Measurements from ENCODE around the gene CD33. TPM values are rescaled to one million over a fixed set of nuclear protein-coding genes. Genes with fewer than 3 reads are reported as not detected.

CD33 gene
- polyA plus RNA-seq, 1 donor from 2014 or later: not detected

DNA sequence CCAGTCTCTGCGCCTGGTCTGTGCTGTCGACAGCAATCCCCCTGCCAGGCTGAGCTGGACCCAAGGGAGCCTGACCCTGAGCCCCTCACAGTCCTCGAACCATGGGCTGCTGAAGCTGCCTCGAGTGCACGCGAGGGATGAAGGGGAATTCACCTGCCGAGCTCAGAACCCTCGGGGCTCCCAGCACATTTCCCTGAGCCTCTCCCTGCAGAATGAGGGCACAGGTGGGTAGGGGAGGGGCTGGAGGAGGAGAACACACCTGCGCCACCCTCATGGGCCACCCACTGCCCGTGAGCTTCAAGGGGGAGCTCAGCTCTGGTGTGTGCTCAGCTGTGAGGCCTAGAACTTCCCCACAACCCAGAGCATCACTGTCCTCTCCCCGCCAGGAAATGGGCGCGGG, 38.6 kb upstream of the CD33 start:
- H4K20me1 ChIP-seq (ENCODE audit: insufficient read depth): no peaks in the 10 kb centered on the region
- TF ChIP-seq MXI1 (conservative IDR thresholded peaks at IDR 0.05; ENCODE audit: poor library complexity, severe bottlenecking) (no peak), SMC3 (conservative IDR thresholded peaks at IDR 0.05; ENCODE audit: poor library complexity) (no peak), EP300 (conservative IDR thresholded peaks at IDR 0.05; ENCODE audit: poor library complexity, severe bottlenecking) (no peak), TAF1 (IDR thresholded peaks at IDR 0.05; ENCODE audit: low read depth) (no peak), POLR2AphosphoS5 (IDR thresholded peaks at IDR 0.05) (no peak), RAD21 (conservative IDR thresholded peaks at IDR 0.05) (no peak), EZH2 (IDR thresholded peaks at IDR 0.05; ENCODE audit: borderline replicate concordance, insufficient read depth, low read length, poor library complexity, severe bottlenecking) (no peak)
- TF ChIP-seq, protein P1, sequence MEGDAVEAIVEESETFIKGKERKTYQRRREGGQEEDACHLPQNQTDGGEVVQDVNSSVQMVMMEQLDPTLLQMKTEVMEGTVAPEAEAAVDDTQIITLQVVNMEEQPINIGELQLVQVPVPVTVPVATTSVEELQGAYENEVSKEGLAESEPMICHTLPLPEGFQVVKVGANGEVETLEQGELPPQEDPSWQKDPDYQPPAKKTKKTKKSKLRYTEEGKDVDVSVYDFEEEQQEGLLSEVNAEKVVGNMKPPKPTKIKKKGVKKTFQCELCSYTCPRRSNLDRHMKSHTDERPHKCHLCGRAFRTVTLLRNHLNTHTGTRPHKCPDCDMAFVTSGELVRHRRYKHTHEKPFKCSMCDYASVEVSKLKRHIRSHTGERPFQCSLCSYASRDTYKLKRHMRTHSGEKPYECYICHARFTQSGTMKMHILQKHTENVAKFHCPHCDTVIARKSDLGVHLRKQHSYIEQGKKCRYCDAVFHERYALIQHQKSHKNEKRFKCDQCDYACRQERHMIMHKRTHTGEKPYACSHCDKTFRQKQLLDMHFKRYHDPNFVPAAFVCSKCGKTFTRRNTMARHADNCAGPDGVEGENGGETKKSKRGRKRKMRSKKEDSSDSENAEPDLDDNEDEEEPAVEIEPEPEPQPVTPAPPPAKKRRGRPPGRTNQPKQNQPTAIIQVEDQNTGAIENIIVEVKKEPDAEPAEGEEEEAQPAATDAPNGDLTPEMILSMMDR (IDR thresholded peaks at IDR 0.05; ENCODE audit: poor library complexity, severe bottlenecking): no peak
- TF ChIP-seq, protein P2, sequence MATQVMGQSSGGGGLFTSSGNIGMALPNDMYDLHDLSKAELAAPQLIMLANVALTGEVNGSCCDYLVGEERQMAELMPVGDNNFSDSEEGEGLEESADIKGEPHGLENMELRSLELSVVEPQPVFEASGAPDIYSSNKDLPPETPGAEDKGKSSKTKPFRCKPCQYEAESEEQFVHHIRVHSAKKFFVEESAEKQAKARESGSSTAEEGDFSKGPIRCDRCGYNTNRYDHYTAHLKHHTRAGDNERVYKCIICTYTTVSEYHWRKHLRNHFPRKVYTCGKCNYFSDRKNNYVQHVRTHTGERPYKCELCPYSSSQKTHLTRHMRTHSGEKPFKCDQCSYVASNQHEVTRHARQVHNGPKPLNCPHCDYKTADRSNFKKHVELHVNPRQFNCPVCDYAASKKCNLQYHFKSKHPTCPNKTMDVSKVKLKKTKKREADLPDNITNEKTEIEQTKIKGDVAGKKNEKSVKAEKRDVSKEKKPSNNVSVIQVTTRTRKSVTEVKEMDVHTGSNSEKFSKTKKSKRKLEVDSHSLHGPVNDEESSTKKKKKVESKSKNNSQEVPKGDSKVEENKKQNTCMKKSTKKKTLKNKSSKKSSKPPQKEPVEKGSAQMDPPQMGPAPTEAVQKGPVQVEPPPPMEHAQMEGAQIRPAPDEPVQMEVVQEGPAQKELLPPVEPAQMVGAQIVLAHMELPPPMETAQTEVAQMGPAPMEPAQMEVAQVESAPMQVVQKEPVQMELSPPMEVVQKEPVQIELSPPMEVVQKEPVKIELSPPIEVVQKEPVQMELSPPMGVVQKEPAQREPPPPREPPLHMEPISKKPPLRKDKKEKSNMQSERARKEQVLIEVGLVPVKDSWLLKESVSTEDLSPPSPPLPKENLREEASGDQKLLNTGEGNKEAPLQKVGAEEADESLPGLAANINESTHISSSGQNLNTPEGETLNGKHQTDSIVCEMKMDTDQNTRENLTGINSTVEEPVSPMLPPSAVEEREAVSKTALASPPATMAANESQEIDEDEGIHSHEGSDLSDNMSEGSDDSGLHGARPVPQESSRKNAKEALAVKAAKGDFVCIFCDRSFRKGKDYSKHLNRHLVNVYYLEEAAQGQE (IDR thresholded peaks at IDR 0.05; ENCODE audit: borderline replicate concordance): no peak
- no peak overlapping the region for H3K27ac ChIP-seq (ENCODE audit: low read length)
- H3K36me3 ChIP-seq (ENCODE audit: insufficient read depth, low read length): no peaks in the 10 kb centered on the region
- H3F3A ChIP-seq (ENCODE audit: insufficient read depth, low read length, poor library complexity, severe bottlenecking): no peaks in the 10 kb centered on the region
- H3K27me3 ChIP-seq (ENCODE audit: insufficient read depth, low read depth, low read length): peaks cover 3% of the 10 kb centered on the region
- H2AFZ ChIP-seq (ENCODE audit: low read depth, low read length): no peak overlapping the region
- H3K9ac ChIP-seq (ENCODE audit: low read length): no peak overlapping the region
- no peaks in the 10 kb centered on the region for H3K9me2 ChIP-seq (ENCODE audit: insufficient read depth, low read length)
- no peak overlapping the region for H3K4me3 ChIP-seq (ENCODE audit: low read length)
- no peak overlapping the region for H3K4me2 ChIP-seq (ENCODE audit: low read length)
- no peaks in the 10 kb centered on the region for H3K79me2 ChIP-seq (replicated peaks; ENCODE audit: insufficient read depth, low read length)
- peaks cover 3% of the 10 kb centered on the region for H3K9me3 ChIP-seq (ENCODE audit: low read length)

DNA sequence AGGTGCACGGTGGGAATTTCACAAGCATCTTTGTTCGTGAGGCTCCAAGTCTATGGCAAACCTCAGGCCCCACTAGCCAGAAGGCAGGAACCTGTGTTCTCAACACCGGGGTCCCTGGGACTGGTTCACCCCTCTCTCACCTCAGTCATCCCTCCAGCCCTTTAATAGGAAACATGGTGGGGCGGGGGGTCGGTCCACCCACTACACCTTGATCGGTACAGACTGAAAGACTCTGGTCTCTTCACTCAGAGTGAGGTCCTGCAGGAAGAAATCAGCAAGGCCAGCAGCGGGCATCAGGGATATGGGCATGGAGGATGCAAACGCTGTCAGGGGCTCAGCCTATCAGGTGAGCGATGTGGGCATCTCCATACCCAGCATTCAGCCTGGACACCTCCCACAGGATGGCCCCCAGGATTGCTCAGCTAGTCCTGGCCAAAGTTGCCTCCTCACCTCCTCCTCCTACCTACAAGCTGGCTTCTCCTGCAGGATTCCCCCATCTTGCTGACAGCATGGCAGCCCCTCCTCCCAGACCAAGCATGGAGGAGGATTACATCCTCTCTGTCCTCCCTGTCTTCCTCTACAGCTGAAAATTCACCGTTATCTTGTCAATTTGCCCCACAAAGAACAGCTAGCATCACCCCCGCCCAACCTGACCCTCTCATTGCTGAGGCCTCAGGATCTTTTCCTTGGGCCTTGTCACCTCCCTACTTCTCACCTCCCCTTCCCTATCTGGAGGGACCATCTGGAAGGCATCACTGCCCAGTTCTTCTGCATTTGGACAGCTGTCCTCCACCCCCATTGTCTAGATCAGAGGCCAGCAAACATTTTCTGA, 37.3 kb upstream of the CD33 start:
- no peaks in the 10 kb centered on the region for H3K79me2 ChIP-seq (replicated peaks; ENCODE audit: insufficient read depth, low read length)
- H3K4me3 ChIP-seq (ENCODE audit: low read length): no peak overlapping the region
- H3K9me3 ChIP-seq (ENCODE audit: low read length): no peaks in the 10 kb centered on the region
- no peaks in the 10 kb centered on the region for H3K27me3 ChIP-seq (ENCODE audit: insufficient read depth, low read depth, low read length)
- H3K4me2 ChIP-seq (ENCODE audit: low read length): no peak overlapping the region
- H3K36me3 ChIP-seq (ENCODE audit: insufficient read depth, low read length): no peaks in the 10 kb centered on the region
- no peaks in the 10 kb centered on the region for H3K9me2 ChIP-seq (ENCODE audit: insufficient read depth, low read length)
- no peaks in the 10 kb centered on the region for H3F3A ChIP-seq (ENCODE audit: insufficient read depth, low read length, poor library complexity, severe bottlenecking)
- no peaks in the 10 kb centered on the region for H4K20me1 ChIP-seq (ENCODE audit: insufficient read depth)
- H3K9ac ChIP-seq (ENCODE audit: low read length): no peak overlapping the region
- TF ChIP-seq EP300 (conservative IDR thresholded peaks at IDR 0.05; ENCODE audit: poor library complexity, severe bottlenecking): no peak
- H3K27ac ChIP-seq (ENCODE audit: low read length): no peak overlapping the region
- H2AFZ ChIP-seq (ENCODE audit: low read depth, low read length): no peak overlapping the region
